HCT116 (cell line): ENCODE results near the gene PXMP4. TPM values are rescaled to one million over a fixed set of nuclear protein-coding genes. Genes with fewer than 3 reads are reported as not detected.
A peak's percentile ranks its signal among the peaks of the same experiment; 100 is the strongest.

Source experiments
- ATAC-seq: fragments of 200-7000 bp; cut with Tn5 transposase; 2 replicates; pipeline ENCODE4 v1.9.1; 2020; ENCODE audit warnings: mild to moderate bottlenecking, moderate library complexity
- BruUV-seq: library from RNA; stranded (reverse); fragments of 400-500 nt; replicated peaks from 2 replicates; lab custom pipeline; 2021; lab: Mats Ljungman, UMichigan
- CTCF ChIA-PET: fragments of 300-600 bp; sonication (Branson Sonifier 250); formaldehyde crosslinking; loops from one replicate; lab custom pipeline; 2021; ENCODE audit warnings: antibody characterized with exemption; lab: Charles Lee
- POLR2A ChIA-PET: fragments of 300-600, 350-600 bp; sonication (Branson Sonifier 250); formaldehyde crosslinking; loops from one replicate; lab custom pipeline; 2021; ENCODE audit warnings: antibody characterized with exemption; lab: Charles Lee
- RAD21 ChIA-PET, 2 experiments: fragments of 300-600 bp; sonication (Branson Sonifier 250); formaldehyde crosslinking; loops; one replicate each; lab custom pipeline; 2023; ENCODE audit warnings: low total read pairs in 2 of 2; ENCODE audit not compliant: uncharacterized antibody in 2 of 2, unreplicated experiment in 2 of 2, low non-redundant PET in 1 of 2; lab: Charles Lee
- DNase-seq: peaks from one replicate; pipeline ENCODE4 v3.0.0-alpha.2; 2010; ENCODE audit warnings: low read depth, low spot score
- H2AFZ ChIP-seq: fragments of 200-600 bp; shearing (Covaris generic), sonication (generic); 2 replicates; pipeline ENCODE4 v1.6.1; 2017; ENCODE audit warnings: low read depth, mixed run types, mixed read lengths, antibody characterized with exemption, low read length; ENCODE audit not compliant: poor library complexity, severe bottlenecking
- H3K27ac ChIP-seq: 2 replicates; pipeline ENCODE4 v1.5.1; 2012; ENCODE audit warnings: low read depth, low read length
- H3K27me3 ChIP-seq: fragments of 200-600 bp; sonication (generic); 2 replicates; pipeline ENCODE4 v1.6.1; 2016; ENCODE audit warnings: mixed run types, low read length, mixed read lengths; ENCODE audit not compliant: insufficient read depth
- H3K36me3 ChIP-seq, 2 experiments: fragments of 200-500 bp in 1 of 2; fragments of 200-600 bp in 1 of 2; sonication (Bioruptor generic) in 1 of 2; sonication (generic) in 1 of 2; 2 replicates each; pipeline versions ENCODE4 v1.5.1 to v1.6.1; 2014 to 2016; ENCODE audit warnings: low read length in 2 of 2, inconsistent platforms in 1 of 2, mixed read lengths in 1 of 2, mixed run types in 1 of 2; ENCODE audit not compliant: insufficient read depth in 2 of 2, control insufficient read depth in 1 of 2
- H3K4me1 ChIP-seq, 2 experiments: fragments of 200-600 bp in 1 of 2; sonication (generic) in 1 of 2; 2 replicates each; pipeline versions ENCODE4 v1.5.1 to v1.6.1; 2012 to 2017; ENCODE audit warnings: low read length in 2 of 2, inconsistent platforms in 1 of 2, mild to moderate bottlenecking in 1 of 2, mixed read lengths in 1 of 2, mixed run types in 1 of 2, moderate library complexity in 1 of 2; ENCODE audit not compliant: insufficient read depth in 2 of 2, control insufficient read depth in 1 of 2
- H3K4me2 ChIP-seq: fragments of 200-600 bp; sonication (generic); 2 replicates; pipeline ENCODE4 v1.6.1; 2017; ENCODE audit warnings: mixed run types, low read length, mixed read lengths
- H3K4me3 ChIP-seq, 2 experiments: fragments of 200-600 bp in 1 of 2; sonication (generic) in 1 of 2; replicated peaks in 1 of 2; 2 replicates each; pipeline ENCODE4 v1.5.1; 2011 to 2016; ENCODE audit warnings: low read length in 2 of 2, control low read depth in 1 of 2, low read depth in 1 of 2, mild to moderate bottlenecking in 1 of 2, mixed read lengths in 1 of 2, mixed run types in 1 of 2
- H3K79me2 ChIP-seq: fragments of 200-600 bp; sonication (generic); 2 replicates; pipeline ENCODE4 v1.6.1; 2017; ENCODE audit warnings: mild to moderate bottlenecking, mixed run types, low read length, moderate library complexity, mixed read lengths; ENCODE audit not compliant: insufficient read depth
- H3K9ac ChIP-seq: fragments of 200-600 bp; sonication (generic); 2 replicates; pipeline ENCODE4 v1.6.1; 2016; ENCODE audit warnings: low read length, mixed read lengths
- H3K9me2 ChIP-seq: fragments of 200-600 bp; sonication (generic), shearing (Covaris generic); 2 replicates; pipeline ENCODE4 v1.6.1; 2017; ENCODE audit warnings: mixed run types, mild to moderate bottlenecking, moderate library complexity; ENCODE audit not compliant: insufficient read depth
- H3K9me3 ChIP-seq, 2 experiments: fragments of 200-500 bp in 1 of 2; fragments of 200-600 bp in 1 of 2; sonication (Bioruptor generic) in 1 of 2; sonication (generic) in 1 of 2; 2 replicates each; pipeline ENCODE4 v1.6.1; 2014 to 2017; ENCODE audit warnings: low read length in 2 of 2, mixed read lengths in 2 of 2, inconsistent platforms in 1 of 2, low read depth in 1 of 2, mild to moderate bottlenecking in 1 of 2, mixed run types in 1 of 2, moderate library complexity in 1 of 2; ENCODE audit not compliant: control insufficient read depth in 1 of 2, insufficient read depth in 1 of 2
- H4K20me1 ChIP-seq: fragments of 200-600 bp; sonication (generic), shearing (Covaris generic); 2 replicates; pipeline ENCODE4 v1.6.1; 2017; ENCODE audit warnings: mixed run types, mild to moderate bottlenecking, moderate library complexity; ENCODE audit not compliant: insufficient read depth
- EGR1 ChIP-seq: IDR thresholded peaks from 2 replicates; pipeline ENCODE4 v1.6.1; 2012; ENCODE audit warnings: low read depth
- ELF1 ChIP-seq: IDR thresholded peaks from 2 replicates; pipeline ENCODE4 v1.6.1; 2012; ENCODE audit warnings: low read depth, borderline replicate concordance
- EZH2 ChIP-seq: fragments of 200-600 bp; sonication (generic); IDR thresholded peaks from 2 replicates; pipeline ENCODE4 v1.6.1; 2017; ENCODE audit warnings: antibody characterized with exemption, mixed run types
- EZH2phosphoT487 ChIP-seq: fragments of 200-600 bp; IDR thresholded peaks from 2 replicates; pipeline ENCODE4 v1.6.1; 2018; ENCODE audit warnings: antibody characterized with exemption, borderline replicate concordance
- FOSL1 ChIP-seq: IDR thresholded peaks from 2 replicates; pipeline ENCODE4 v1.6.1; 2012; ENCODE audit warnings: low read depth
- JUND ChIP-seq: IDR thresholded peaks from 2 replicates; pipeline ENCODE4 v1.6.1; 2012
- MAX ChIP-seq: IDR thresholded peaks from 2 replicates; pipeline ENCODE4 v1.6.1; 2012
- POLR2A ChIP-seq: IDR thresholded peaks from 2 replicates; pipeline ENCODE4 v1.7.0; 2011; ENCODE audit warnings: borderline replicate concordance; ENCODE audit not compliant: insufficient read depth, insufficient read length; ENCODE audit errors: extremely low read depth
- POLR2AphosphoS5 ChIP-seq: IDR thresholded peaks from 2 replicates; pipeline ENCODE4 v1.6.1; 2011; ENCODE audit warnings: mild to moderate bottlenecking, low read depth, low read length, moderate library complexity
- RAD21 ChIP-seq: IDR thresholded peaks from 2 replicates; pipeline ENCODE4 v1.6.1; 2012; ENCODE audit warnings: low read depth, mild to moderate bottlenecking
- REST ChIP-seq: IDR thresholded peaks from 2 replicates; pipeline ENCODE4 v1.6.1; 2012; ENCODE audit warnings: low read depth
- SP1 ChIP-seq: IDR thresholded peaks from 2 replicates; pipeline ENCODE4 v1.6.1; 2012; ENCODE audit warnings: low read depth
- TCF7L2 ChIP-seq: IDR thresholded peaks from 2 replicates; pipeline ENCODE4 v1.7.0; 2011; ENCODE audit warnings: borderline replicate concordance, inconsistent platforms; ENCODE audit not compliant: insufficient read depth, insufficient read length; ENCODE audit errors: extremely low read depth
- YY1 ChIP-seq: IDR thresholded peaks from 2 replicates; pipeline ENCODE4 v1.6.1; 2011; ENCODE audit warnings: low read length, low read depth, moderate library complexity, mild to moderate bottlenecking; ENCODE audit not compliant: insufficient replicate concordance; ENCODE audit errors: extremely low read depth
- ZBTB33 ChIP-seq: IDR thresholded peaks from 2 replicates; pipeline ENCODE4 v1.6.1; 2011; ENCODE audit warnings: mild to moderate bottlenecking, low read length, moderate library complexity; ENCODE audit not compliant: insufficient replicate concordance; ENCODE audit errors: extremely low read depth
- intact Hi-C: fragments of 100-400 bp; cut with micrococcal nuclease; formaldehyde crosslinking; loops from 2 replicates; pipeline ENCODE4 v1.10.0; 2022
- total RNA-seq: library from RNA; stranded (reverse); gene quantifications from one replicate; pipeline ENCODE4 v1.2.1, GENCODE V29; 2021; ENCODE audit not compliant: unreplicated experiment

The PXMP4 gene
- total RNA-seq, 1 experiment from 2014 or later: 9.6 TPM

- TF ChIP-seq REST (no peak), FOSL1 (no peak), POLR2AphosphoS5 (peak; percentile 84)
Observed at GRCh38 chr20:33663161-33664084, 56.7 kb downstream of the PXMP4 start (continued).

GRCh38 chr20:33662172-33662571, 57.9 kb downstream of the PXMP4 start, which contains the start of gene C20orf144:
C20orf144 (plus strand) TSS chr20:33662327; CDS start chr20:33662346, 19 bp downstream.
- Histone ChIP-seq H3K27ac (peak within 1 kb of the TSS; percentile 80), H3K36me3 (peaks cover 0 to 3% of the 10 kb centered on the region in 2 experiments; a peak in 1 of 4 replicates), H3K9me2 (no peaks in the 10 kb centered on the region), H3K9ac (peak within 1 kb of the TSS; percentile 80), H3K4me1 (peaks cover 9 to 22% of the 10 kb centered on the region in 2 experiments), H3K4me3 (peak within 1 kb of the TSS; percentile 76 to 90), H3K79me2 (peaks cover 6% of the 10 kb centered on the region; the same call in 1 of the 2 replicates), H3K9me3 (no peaks in the 10 kb centered on the region), H3K27me3 (no peaks in the 10 kb centered on the region), H3K4me2 (peak within 1 kb of the TSS; percentile 97), H2AFZ (no peak within 1 kb of the TSS), H4K20me1 (no peaks in the 10 kb centered on the region)
- ChIA-PET RAD21 (no interaction called here), CTCF (no interaction called here), POLR2A (no interaction called here)
- ATAC-seq (no peak), DNase-seq (no peak)
- TF ChIP-seq YY1 (no peak), EGR1 (no peak), POLR2A (no peak), FOSL1 (no peak), ZBTB33 (no peak), RAD21 (no peak), EZH2phosphoT487 (no peak), SP1 (no peak), JUND (no peak), ELF1 (no peak), TCF7L2 (no peak), MAX (no peak), POLR2AphosphoS5 (no peak), EZH2 (no peak)
- no TSS peak for BruUV-seq
- intact Hi-C loops: no loop called here
